Measurements from ENCODE around the gene MAPKAP1.

DNA sequence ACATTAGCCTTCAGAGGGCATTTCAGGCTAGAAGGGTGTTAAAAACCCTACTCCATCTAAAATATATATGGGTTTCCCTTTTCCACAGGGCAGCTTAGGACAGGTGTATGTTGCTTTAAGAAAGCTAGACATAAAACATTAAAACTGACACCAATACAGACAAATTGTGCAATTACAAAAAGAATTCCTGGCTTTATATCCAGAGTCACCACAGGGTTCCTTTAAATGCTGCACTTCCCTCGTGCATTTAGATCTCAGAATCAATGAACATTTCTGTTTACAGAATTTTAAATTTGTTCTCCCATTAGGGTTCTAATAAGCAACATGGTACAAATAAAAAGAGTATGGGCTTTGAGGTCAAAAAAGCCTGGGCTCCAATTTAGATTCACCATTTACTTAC, 170.2 kb downstream of the MAPKAP1 start:
- TF ChIP-seq REST (IDR thresholded peaks at IDR 0.05; ENCODE audit: borderline replicate concordance) = no peak
- TF ChIP-seq REST (CRISPR knock-in tag; IDR thresholded peaks at IDR 0.05; ENCODE audit: low read depth) = no peak
- no peak for TF ChIP-seq KAT7 (CRISPR knock-in tag; IDR thresholded peaks at IDR 0.05; ENCODE audit: borderline replicate concordance)

All from K562 (cell line).